ENCODE results near the gene CRABP1. TPM values are rescaled to one million over a fixed set of nuclear protein-coding genes. Genes with fewer than 3 reads are reported as not detected.

Gene CRABP1
- total RNA-seq, 1 donor from 2014 or later, result 0.30 TPM

GRCh38 chr15:78321041-78321570 lies 19.0 kb upstream of the CRABP1 start:
- H3K27ac ChIP-seq (ENCODE audit: low read depth, low read length), result no peak overlapping the region
- FAIRE-seq, result no peak
- H3K27ac Mint-ChIP-seq (ENCODE audit: unreplicated experiment), result no peak overlapping the region
- H3K4me2 ChIP-seq (ENCODE audit: low read length), result no peak overlapping the region
- H3K4me1 ChIP-seq (ENCODE audit: insufficient read depth, low read length), result peaks cover 17% of the 10 kb centered on the region
- peaks cover 10% of the 10 kb centered on the region for H3K27me3 Mint-ChIP-seq (ENCODE audit: low read depth, unreplicated experiment)
- no peaks in the 10 kb centered on the region for H3K27me3 ChIP-seq (ENCODE audit: insufficient read depth, low read length)
- no peak overlapping the region for H3K4me3 ChIP-seq (ENCODE audit: insufficient read depth, low read depth, low read length)
- no peak overlapping the region for H2AFZ ChIP-seq (ENCODE audit: low read depth, low read length)
- no peaks in the 10 kb centered on the region for H4K20me1 ChIP-seq (ENCODE audit: insufficient read depth, low read length)
- no peaks in the 10 kb centered on the region for H3K9me3 Mint-ChIP-seq (ENCODE audit: unreplicated experiment)
- no peak for TF ChIP-seq CTCF (IDR thresholded peaks at IDR 0.05; ENCODE audit: insufficient read depth, low read depth, low read length)
- no peak for TF ChIP-seq EZH2 (IDR thresholded peaks at IDR 0.05; ENCODE audit: insufficient read depth, low read length)
- no peaks in the 10 kb centered on the region for H3K79me2 ChIP-seq (ENCODE audit: insufficient read depth, low read length)
- no peaks in the 10 kb centered on the region for H3K9me3 ChIP-seq (ENCODE audit: insufficient read depth, low read depth, low read length)
- peaks cover 8% of the 10 kb centered on the region for H3K4me1 Mint-ChIP-seq (ENCODE audit: low read depth, unreplicated experiment)
- no peak for DNase-seq (ENCODE audit: low read depth)
- no peak overlapping the region for H3K4me3 Mint-ChIP-seq (ENCODE audit: unreplicated experiment)
- H3K36me3 ChIP-seq (ENCODE audit: insufficient read depth, low read length), result no peaks in the 10 kb centered on the region
- H3K36me3 Mint-ChIP-seq (ENCODE audit: low read depth, unreplicated experiment), result no peaks in the 10 kb centered on the region
- H3K9ac ChIP-seq (ENCODE audit: low read length), result no peak overlapping the region

- H3K27ac ChIP-seq (ENCODE audit: low read depth, low read length), result peak overlapping the region; percentile 72
- DNase-seq (ENCODE audit: low read depth), result no peak
- no peaks in the 10 kb centered on the region for H3K79me2 ChIP-seq (ENCODE audit: insufficient read depth, low read length)
- H4K20me1 ChIP-seq (ENCODE audit: insufficient read depth, low read length), result no peaks in the 10 kb centered on the region
- peak overlapping the region; percentile 60 for H3K4me2 ChIP-seq (ENCODE audit: low read length)
- peaks cover 17% of the 10 kb centered on the region for H3K4me1 ChIP-seq (ENCODE audit: insufficient read depth, low read length)
- peaks cover 8% of the 10 kb centered on the region for H3K27me3 Mint-ChIP-seq (ENCODE audit: low read depth, unreplicated experiment)
- no peak overlapping the region for H3K4me3 ChIP-seq (ENCODE audit: insufficient read depth, low read depth, low read length)
- H3K4me1 Mint-ChIP-seq (ENCODE audit: low read depth, unreplicated experiment), result peaks cover 8% of the 10 kb centered on the region
- FAIRE-seq, result no peak
- no peak overlapping the region for H3K27ac Mint-ChIP-seq (ENCODE audit: unreplicated experiment)
- TF ChIP-seq EZH2 (IDR thresholded peaks at IDR 0.05; ENCODE audit: insufficient read depth, low read length) (no peak), CTCF (IDR thresholded peaks at IDR 0.05; ENCODE audit: insufficient read depth, low read depth, low read length) (no peak)
- no peaks in the 10 kb centered on the region for H3K27me3 ChIP-seq (ENCODE audit: insufficient read depth, low read length)
- no peaks in the 10 kb centered on the region for H3K9me3 ChIP-seq (ENCODE audit: insufficient read depth, low read depth, low read length)
- H3K36me3 Mint-ChIP-seq (ENCODE audit: low read depth, unreplicated experiment), result no peaks in the 10 kb centered on the region
- H3K9ac ChIP-seq (ENCODE audit: low read length), result peak overlapping the region; percentile 70
- no peaks in the 10 kb centered on the region for H3K36me3 ChIP-seq (ENCODE audit: insufficient read depth, low read length)
- peak overlapping the region; percentile 98 for H2AFZ ChIP-seq (ENCODE audit: low read depth, low read length)
- no peaks in the 10 kb centered on the region for H3K9me3 Mint-ChIP-seq (ENCODE audit: unreplicated experiment)
- no peak overlapping the region for H3K4me3 Mint-ChIP-seq (ENCODE audit: unreplicated experiment)
Observed at GRCh38 chr15:78321786-78322185, 18.4 kb upstream of the CRABP1 start.

- Histone ChIP-seq H3K9ac (ENCODE audit: low read length) (peak overlapping the region; percentile 70), H3K4me1 (ENCODE audit: insufficient read depth, low read length) (peaks cover 17% of the 10 kb centered on the region), H3K27me3 (ENCODE audit: insufficient read depth, low read length) (no peaks in the 10 kb centered on the region), H4K20me1 (ENCODE audit: insufficient read depth, low read length) (no peaks in the 10 kb centered on the region), H3K4me3 (ENCODE audit: insufficient read depth, low read depth, low read length) (peak overlapping the region; percentile 28), H2AFZ (ENCODE audit: low read depth, low read length) (peak overlapping the region; percentile 98), H3K36me3 (ENCODE audit: insufficient read depth, low read length) (no peaks in the 10 kb centered on the region), H3K79me2 (ENCODE audit: insufficient read depth, low read length) (no peaks in the 10 kb centered on the region), H3K4me2 (ENCODE audit: low read length) (peak overlapping the region; percentile 60), H3K27ac (ENCODE audit: low read depth, low read length) (peak overlapping the region; percentile 72), H3K9me3 (ENCODE audit: insufficient read depth, low read depth, low read length) (no peaks in the 10 kb centered on the region)
- H3K27ac Mint-ChIP-seq (ENCODE audit: unreplicated experiment), result no peak overlapping the region
- peaks cover 8% of the 10 kb centered on the region for H3K4me1 Mint-ChIP-seq (ENCODE audit: low read depth, unreplicated experiment)
- H3K27me3 Mint-ChIP-seq (ENCODE audit: low read depth, unreplicated experiment), result peaks cover 8% of the 10 kb centered on the region
- no peak overlapping the region for H3K4me3 Mint-ChIP-seq (ENCODE audit: unreplicated experiment)
- TF ChIP-seq EZH2 (IDR thresholded peaks at IDR 0.05; ENCODE audit: insufficient read depth, low read length), result no peak
- TF ChIP-seq CTCF (IDR thresholded peaks at IDR 0.05; ENCODE audit: insufficient read depth, low read depth, low read length), result no peak
- DNase-seq (ENCODE audit: low read depth) (peak; percentile 70), FAIRE-seq (peak; percentile 43)
- H3K36me3 Mint-ChIP-seq (ENCODE audit: low read depth, unreplicated experiment), result no peaks in the 10 kb centered on the region
- no peaks in the 10 kb centered on the region for H3K9me3 Mint-ChIP-seq (ENCODE audit: unreplicated experiment)
Observed at GRCh38 chr15:78322243-78322642, 17.9 kb upstream of the CRABP1 start.
